HG03097 (cell line): Measurements from ENCODE around the gene SDF4.

Experiments used
- ATAC-seq: cut with Tn5 transposase; IDR thresholded peaks from one replicate; pipeline ENCODE4 v1.9.1; 2021; ENCODE audit not compliant: unreplicated experiment, low FRiP score

Gene SDF4

DNA sequence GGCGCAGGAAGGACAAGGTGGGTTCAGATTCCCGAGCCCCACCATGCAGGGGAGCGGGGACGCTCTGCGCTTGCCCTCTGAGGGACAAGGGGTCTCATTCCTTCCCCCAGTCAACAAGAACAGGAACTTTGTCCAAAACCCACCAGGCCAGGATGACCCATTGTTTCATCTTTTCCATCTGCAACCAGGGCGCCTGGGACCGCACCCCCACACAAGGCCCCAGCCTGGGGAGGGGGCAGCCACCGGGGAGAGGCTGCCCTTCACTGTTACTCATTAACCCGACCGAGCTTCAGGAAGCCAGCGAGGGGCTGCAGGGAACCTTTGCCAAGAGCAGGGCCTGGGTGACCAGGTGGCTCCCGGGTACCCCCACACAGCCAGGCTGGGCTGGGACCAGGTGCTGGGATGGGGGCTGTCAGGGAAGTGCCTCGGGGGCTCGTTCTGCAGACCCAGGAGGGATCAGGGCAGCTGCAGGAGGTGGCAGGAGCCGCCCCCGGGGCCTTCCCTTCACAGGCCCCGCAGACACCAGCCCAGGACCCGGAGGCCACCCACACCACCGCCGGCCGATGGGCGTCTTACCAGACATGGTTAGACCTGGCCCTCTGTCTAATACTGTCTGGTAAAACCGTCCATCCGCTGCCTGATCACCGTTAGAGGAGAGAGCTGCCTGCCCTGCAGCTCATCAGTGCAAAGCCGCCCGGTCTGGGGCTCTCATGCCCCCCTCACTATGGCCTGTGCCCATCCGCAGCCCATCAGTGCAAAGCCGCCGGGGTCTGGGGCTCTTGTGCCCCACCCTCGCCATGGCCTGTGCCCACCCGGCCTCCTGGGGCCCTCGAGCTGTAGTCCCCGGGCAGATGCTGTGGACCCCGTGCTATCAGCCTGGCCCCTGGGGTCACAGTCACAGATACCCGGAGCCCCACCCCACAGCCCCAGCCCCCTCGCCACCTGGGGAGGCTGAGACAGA, 63.1 kb downstream of the SDF4 start:
- ATAC-seq, result no peak

DNA sequence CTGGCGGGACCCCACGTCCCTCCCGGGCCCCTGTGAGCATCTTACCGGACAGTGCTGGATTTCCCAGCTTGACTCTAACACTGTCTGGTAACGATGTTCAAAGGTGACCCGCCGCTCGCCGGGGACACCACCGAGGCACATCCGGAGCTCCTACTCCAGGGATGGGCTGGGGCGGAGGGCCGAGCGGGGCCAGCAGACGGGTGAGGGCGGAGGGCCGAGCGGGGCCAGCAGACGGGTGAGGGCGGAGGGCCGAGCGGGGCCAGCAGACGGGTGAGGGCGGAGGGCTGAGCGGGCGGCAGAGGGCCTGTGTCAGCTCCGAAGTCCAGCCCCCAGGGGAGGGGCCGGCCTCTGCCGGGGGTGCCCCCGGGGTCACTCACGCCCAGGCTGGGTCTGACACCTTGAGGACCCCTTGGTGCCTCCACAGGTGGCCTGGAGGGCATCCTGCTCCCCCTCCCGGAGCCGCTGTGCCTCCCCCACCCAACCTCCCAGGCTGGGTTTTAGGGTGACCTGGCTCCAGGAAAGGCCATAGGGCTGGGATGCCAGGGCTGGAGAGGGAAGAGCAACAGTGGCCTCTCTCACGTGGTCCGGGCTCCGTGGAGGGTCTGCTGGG, 63.9 kb downstream of the SDF4 start:
- ATAC-seq, result no peak

DNA sequence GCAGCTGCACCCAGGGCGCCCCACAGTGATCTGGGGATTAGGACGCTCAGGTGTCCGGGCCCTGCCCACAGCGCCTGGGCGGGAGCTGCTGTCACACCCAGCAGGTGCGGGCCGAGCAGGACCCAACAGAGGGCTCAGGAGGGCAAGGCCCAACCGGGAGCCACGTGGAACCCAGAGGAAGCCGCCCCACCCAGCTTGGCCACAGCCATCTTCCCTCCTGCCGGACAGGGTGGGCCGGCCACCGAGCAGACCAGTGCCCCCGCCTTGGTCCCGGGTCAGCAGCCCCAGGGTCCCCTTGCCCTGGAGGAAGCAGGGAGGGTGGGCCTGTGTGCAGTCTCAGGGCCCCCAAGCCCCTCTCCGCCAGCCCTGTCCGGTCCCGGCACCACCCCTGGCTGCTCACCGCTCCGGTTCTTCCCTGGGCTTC, 64.4 kb downstream of the SDF4 start:
- ATAC-seq, result no peak
